Inferior parietal cortex (tissue), 1 donor: ENCODE results near the gene IRAK3.
"Not testable (repeated sequence)": the region's sequence is repeated elsewhere in the genome, so short reads cannot be mapped to it uniquely, and the experiment has no call there.

Experiments
- DNase-seq: peaks from one replicate; pipeline ENCODE4 v3.0.0-alpha.2; 2016; ENCODE audit errors: extremely low spot score

IRAK3 gene

DNA sequence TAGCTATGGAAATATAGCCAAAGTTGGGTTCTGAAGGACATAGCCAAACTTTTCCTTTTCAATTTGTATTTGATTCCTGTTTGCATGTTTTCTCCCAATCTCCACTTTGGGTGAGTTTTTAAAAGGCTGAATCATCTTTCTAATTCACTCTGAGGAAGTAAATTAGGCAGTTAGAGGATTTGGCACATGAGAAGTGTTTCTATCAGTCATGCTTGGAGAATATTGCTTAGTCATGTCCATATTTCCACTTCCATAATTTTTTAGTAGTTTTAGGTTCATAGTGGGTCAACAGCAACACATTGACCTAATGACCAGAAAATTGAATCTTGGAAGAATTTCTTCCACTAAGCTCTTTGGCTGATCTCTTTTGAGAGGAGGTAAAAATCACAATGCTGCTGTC is 21.8 kb downstream of the IRAK3 start:
- no peak for DNase-seq

DNA sequence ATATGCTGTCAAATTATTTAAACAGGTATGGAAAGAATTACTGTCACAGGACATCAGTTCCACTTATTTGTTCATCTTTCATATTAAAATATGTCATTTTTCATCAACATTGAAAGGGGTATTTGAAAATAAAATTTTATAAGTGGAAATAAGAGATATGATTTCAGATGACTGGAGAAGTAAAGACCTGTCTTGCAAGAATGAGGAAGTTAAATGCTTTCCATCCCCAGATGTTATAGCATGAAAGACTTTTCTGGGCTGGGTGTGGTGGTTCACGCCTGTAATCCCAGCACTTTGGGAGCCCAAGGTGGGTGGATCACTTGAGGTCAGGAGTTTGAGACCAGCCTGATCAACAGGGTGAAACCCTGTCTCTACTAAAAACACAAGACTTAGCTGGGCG is 22.6 kb downstream of the IRAK3 start:
- DNase-seq = not testable (repeated sequence)

DNA sequence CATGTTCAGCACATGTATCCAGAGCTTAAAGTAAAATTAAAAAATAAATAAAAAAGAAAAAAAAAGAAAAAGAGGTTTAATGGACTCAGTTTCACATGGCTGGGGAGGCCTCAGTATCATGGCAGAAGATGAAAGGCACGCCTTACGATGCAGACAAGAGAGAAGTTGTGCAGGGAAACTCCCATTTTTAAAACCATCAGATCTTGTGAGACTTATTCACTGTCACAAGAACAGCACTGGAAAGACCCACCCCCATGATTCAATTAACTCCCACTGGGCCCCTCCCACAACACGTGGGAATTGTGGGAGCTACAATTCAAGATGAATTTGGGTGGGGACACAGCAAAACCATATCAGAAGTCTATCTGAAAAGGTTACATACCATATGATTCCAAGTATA is 24.0 kb downstream of the IRAK3 start:
- DNase-seq = not testable (repeated sequence)

DNA sequence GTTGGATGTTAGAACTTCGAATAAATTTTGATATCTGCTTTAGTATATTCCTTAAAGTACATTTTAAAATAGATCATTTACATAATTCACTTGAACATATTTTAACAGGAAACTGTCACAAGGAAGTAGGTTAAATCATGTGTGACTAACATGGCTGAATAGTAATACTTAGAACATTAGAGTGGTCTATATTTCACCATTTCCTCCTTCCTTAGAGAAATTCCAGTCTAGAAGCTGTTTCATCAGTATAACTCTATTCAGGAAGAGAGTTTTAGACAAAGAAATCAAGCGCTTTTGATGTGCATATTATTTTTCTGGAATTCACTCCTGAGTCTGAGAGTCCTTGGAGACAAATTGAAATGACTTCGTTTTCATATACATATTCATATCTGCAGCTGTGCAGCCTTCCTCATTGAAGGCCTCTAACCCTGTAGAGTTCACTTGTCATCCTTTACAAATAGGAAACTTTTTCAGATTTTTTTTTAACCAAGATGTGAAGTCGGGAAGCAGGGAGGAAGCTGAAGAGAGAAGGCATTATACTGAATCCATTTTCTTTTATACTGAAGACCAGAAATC is 28.4 kb downstream of the IRAK3 start:
- no peak for DNase-seq

DNA sequence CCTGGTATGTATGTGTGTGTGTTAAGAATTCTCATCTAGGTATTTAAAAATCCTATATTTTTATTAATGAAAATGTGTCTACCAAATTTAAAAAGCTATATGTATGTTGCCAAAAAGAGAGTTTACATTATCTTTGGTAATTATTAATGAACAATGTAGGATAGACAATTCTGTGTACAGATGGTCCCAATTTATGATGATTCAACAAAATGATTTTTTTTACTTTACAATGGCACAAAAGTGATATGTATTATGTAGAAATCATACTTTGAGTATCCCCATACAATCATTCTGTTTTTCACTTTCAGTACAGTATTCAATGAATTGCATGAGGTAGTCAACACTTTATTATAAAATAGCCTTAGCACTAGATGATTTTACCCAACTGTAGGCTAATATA is 39.4 kb downstream of the IRAK3 start:
- no peak for DNase-seq

DNA sequence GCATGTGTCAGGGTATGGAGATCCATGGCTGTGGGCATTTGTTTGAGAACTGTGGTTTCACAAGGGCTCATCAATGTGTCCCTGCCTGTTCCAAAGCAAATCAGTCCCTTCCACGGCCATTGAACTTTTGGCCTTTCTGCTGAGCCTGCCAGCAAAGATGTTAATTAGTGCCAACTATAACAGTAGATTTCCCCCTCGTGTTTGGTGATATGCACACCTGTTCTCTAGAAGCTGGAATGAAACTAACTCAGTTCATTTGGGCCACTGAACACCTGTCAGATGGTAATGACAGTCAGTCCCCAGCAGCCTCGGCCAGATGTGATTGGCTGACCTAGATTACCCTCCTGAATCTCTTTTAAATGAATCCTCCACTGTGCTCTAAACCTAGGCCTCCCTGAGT is 43.2 kb downstream of the IRAK3 start:
- no peak for DNase-seq

DNA sequence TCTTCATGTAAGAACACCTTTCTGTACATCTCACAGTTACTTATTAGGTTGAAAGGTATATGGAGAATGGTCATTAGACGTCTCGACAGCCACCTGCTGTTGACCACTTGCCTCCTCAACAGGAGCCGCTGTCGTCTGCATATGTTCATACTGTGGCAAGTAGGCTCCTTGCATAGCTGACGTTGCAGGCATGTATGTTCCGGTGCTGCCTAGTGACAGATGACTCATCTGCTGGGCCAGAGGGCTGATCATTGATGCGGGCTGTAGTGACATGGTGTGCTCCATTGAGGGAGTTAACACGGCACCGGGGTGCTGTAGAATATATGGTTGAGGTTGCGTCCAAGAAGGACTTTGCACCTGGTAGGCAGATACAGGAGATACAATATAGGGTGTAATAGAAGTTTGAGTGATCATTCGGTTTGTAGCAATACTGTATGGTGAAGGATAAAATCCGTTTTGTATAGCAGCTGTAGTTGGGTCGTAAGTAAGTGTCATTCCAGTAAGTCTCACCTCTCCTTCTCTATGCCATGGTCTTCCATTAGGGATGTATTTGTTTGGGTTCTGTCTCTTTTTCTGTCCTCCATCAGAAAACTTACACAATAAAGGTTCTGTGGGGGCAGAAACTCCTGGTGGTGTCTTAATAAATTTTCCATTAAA is 45.2 kb downstream of the IRAK3 start:
- DNase-seq = not testable (repeated sequence)

DNA sequence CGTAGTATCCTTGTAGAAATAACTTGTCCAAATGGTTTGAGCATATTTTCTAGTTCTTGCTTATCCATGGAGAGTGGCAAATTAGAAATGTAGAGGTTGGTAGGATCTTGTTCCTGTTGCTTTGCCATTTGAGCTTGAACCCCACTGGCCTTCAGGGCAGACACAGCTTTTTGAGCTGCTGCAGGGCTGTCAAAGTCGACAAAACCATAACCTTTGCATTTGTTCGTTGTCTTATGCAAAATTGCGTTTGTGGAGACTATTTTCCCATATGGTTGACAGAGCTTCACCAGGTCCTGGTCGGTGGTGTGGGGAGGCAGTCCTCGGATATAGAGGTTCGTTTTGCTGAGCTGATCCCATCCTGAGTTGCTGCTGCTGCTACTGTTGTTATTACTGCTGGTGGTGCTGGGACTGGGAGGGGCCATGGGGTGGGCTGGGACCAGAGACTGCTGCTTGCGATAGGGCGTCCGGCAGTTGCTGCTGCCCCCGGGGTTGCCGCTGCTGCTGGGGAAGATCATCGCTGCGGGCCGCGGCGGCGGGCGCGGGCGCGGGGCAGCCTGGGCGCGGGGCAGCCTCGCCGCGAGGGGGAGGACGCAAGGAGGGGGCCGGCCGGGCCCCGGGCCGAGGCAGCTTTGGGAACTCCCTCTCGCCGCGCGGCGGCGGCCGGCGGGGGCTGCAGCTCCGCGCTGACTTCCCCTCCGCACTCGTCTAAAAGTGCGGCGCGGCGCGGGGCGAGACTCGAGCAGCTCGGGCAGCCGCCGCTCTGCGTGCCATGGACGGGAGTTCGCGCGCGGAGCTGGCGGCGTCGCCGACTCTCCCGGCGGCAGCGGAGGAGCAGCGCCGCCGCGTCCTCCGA is 46.0 kb downstream of the IRAK3 start:
- DNase-seq = not testable (repeated sequence)

DNA sequence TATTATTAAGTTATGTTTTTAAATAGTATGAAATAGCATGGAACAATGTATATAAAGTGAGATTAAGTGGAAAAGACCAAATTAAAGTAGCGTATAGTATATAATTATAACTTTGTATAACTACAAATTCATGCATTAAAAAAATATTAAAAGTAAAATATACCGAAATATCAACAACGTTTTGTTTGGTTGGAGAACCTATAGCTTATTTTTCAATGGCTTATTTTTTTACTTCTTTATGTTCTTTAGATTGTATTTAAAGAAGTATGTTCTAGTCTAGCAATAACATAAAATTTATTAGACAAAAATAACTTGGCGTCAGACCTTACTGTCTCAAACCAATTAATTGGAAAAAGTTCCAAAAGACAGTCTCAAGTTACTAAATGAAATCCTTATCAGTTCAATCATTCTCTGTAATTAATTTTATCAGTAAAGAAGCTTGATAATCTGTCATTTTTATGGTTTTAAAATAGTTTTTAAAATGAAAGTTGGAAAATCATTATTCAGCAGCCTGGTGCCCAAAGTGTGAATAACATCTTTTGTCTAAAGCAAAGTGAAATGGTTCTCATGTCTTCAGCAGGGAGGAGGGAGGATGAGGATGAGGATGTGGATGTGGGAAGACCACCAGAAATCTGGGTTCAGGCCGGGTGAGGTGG is 46.7 kb downstream of the IRAK3 start:
- DNase-seq = no peak

DNA sequence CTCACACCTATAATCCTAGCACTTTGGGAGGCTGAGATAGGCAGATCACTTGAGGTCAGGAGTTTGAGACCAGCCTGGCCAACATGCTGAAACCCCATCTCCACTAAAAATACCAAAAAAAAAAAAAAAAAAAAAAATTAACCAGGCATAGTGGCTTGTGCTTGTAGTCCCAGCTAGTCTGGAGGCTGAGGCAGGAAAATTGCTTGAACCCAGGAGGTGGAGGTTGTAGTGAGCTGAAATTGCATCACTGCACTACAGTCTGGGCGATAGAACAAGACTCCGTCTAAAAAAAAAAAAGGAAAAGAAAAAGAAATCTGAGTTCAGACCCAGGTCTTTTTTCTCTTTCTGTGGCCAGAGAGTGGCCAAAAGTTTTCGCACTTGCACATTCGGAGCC is 47.3 kb downstream of the IRAK3 start:
- DNase-seq = not testable (repeated sequence)

DNA sequence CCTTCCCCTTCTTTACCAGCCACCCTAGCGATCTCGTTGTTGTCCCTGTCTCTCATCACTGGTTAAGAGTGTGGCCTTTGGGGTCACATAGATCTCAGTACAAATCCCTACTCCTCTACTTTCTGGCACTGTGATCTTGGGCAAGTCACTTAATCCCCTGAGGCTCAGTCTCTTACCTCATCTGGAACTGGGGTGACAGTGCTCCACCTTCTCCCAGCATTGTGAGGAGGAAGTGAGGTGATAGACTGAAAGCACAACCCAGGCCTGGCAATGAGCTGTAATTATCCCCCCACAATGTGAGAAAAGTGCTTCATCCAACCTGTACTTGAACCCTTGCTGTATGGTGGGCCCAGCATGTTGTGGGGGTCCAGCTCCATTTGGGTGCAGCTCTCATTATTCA is 48.0 kb downstream of the IRAK3 start:
- no peak for DNase-seq

DNA sequence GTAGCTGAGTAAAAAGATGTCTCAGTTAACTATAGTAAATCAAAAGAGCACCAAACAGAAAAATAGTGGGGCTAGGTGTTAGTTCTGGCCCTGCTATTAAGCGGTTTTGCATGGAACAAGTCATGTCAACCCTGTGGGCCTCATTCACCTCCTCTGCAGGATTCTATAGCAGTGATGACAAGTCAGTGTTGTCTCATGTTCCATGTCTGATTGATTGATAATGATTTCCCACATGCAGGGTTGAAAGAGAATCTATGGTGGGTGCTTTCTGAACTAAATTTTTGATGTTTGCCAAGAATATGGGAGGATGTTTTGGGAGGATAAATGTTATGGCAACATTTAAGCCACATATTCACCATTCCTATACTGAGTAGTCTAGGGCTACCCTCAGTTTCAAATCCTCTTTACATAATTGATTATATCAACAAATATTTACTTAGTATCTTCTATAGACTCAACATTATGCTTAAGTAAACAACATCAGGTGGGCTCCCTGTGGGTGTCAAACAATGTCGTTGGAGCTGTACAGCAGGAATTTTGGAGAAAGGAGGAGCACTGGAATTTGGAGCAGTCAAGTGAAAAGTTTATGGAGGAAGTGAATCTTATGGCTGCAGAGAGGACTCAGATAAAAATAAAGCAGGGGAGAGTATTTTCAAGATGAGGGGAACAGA is 48.6 kb downstream of the IRAK3 start:
- no peak for DNase-seq

DNA sequence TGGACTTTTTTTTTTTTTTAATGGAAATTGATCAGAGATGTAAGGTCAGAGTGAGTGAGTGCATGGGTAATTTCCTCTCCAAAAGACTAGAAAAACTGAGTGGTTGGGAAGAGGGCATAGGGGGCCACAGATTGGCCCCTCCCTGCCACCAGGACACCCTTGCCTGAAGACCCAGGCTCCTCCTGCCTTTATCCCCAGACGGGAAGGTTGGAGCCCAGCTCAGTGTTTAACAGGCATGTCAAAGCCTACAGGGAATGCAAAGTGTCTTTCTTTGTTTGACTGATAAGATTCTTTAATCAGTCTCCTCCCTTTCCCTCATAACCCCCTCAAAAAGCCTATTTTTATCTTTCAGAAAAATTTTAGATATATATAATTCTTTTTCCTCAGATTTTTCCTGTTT is 50.3 kb downstream of the IRAK3 start:
- no peak for DNase-seq

DNA sequence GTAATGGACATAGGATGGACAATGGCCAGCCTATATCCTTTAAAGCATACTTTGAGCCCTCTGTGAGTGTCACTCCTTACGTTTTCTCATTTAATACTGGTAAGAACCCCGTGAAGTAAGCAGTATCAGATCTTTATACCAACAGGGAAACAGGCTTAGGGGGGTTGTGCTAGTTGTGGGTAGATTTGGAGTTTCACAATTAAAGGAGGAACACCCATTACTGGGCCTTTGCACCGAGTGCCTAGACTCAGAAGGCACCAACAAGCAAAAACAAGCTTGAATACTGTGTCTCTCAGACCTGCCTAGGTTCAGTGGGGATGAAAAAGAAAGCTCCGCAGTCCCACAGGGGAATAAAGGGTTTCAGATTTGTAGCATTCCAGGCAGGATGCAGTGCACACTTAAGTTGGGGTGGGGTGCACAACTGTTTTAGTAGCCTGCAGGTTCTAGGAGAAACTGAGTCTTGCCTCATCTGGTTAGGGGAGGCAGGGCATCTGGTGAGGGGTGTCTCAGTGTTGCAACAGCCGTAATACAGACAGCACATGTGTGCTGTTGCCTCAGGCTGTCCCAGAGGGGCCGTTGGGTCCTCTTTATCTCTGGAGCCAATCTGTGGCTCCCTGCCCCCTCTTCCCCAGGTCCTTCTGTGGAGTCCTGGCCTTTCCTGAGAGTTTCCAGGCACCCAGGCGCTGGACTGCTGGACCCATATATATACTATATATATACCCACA is 51.2 kb downstream of the IRAK3 start:
- DNase-seq = no peak

DNA sequence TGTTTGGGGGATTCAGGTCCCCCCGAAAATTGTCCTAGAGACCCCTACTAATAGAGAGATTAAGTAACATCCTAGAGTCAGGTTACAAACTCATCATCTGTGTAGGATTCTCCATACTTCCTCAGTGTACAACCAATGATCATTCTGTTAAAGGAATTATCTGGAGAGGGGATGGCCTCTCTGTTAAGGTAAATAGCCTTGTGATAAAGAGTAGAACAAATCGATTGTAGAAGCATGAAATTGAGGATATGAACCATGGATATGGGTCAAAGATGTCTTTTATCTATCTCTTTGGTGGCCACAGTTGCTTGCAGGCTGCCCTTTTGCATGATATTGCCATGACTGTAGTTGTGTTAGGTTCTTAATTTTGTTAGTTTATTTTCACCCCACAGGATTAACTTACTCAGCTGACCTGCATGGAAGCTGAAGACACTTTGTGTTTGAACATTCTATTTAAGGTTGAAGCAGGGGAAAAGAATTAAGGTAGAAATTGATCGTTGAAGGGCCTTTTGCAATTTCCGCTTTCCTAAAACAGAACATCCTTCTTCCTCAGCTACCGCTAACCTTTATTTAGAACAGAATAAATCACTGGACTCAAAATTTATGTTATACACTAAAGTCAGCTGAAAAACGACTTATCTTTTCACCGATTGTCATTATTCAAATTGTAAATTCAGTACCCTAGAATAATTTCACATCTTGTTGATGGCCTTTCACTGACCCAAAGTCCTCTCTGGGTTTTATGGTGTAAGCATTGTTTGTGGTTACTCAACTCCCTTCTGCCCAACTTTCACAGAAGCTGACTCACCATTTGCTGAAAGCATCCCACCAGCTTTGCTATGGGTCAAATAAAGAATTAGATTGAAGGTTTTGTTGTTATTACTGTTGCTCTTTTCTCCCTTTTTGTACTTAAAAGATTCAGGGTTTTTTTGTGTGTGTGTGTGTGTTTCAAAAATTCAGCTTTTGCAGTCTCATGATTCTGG is 52.3 kb downstream of the IRAK3 start:
- no peak for DNase-seq

DNA sequence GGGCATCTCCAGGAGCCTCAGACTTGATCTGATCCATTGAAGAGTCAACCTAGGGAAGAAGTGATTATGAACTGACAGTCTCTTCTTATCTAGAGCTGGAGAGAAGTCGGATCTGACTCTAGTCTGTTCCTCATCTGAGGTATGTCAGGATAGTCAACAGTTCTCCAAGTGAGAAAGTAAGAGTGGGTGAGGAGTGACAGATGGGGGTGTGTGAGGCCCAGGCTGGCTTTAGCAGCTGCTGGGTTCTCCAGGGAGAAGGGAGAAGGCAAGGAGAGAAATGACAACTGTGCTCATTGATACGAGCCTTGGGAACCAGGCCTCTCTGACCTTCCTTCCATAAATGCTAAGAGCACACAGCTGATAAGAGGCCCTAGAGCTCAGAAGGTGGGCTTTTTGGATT is 53.3 kb downstream of the IRAK3 start:
- DNase-seq = no peak

DNA sequence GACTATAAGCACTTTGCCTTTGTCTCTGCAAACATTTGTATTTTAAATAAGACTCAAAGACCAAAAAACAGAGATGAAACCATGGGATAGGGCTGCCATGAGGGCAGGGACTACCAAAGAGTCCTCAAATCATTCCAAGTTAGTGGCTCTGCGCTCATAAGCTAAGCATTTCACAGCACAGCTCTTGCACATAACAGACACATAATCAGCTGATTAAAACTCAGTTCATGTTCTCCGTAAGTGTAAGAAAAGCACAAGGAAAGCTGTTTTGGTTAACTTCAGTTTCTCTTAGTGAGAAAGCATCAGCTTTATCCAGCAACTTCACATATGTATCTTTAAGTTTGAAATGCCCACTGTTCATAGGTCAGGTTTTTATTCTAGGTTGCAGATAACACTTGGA is 54.9 kb downstream of the IRAK3 start:
- no peak for DNase-seq

DNA sequence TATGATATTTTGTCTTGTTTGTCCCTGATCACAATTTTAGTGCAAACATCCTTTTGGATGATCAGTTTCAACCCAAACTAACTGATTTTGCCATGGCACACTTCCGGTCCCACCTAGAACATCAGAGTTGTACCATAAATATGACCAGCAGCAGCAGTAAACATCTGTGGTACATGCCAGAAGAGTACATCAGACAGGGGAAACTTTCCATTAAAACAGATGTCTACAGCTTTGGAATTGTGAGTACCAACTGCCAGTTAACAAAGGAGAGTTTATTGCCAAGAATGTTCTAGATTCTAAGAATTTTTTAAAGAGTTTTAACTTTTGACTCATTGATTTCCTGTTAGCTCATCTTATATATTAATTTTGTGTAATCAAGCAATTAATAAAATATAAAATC is 55.4 kb downstream of the IRAK3 start:
- DNase-seq = no peak

DNA sequence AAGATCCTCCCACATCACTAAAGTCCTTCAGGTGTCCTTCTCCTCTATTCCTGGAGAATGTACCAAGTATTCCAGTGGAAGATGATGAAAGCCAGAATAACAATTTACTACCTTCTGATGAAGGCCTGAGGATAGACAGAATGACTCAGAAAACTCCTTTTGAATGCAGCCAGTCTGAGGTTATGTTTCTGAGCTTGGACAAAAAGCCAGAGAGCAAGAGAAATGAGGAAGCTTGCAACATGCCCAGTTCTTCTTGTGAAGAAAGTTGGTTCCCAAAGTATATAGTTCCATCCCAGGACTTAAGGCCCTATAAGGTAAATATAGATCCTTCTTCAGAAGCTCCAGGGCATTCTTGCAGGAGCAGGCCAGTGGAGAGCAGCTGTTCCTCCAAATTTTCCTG is 58.7 kb downstream of the IRAK3 start:
- DNase-seq = no peak

DNA sequence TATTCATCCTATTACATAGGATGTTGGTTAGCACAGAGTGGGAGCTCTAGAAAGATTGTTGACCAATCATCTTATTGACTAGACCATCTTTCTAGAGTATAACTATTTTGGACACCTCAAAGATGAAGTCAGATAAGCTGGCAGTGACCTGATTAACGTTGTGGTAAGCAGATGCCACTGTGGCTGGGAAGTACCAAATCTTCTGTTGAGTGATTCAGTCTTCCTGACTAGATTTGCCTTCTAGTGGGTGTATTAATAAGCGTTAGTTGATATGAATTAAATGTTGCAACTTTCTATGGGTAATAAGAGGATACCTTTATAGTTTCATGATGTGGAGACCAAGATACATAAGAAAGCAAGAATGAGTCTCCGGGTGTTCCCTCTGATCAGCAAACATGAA is 62.0 kb downstream of the IRAK3 start:
- no peak for DNase-seq
